Measurements from ENCODE around the gene ITIH1. TPM values are rescaled to one million over a fixed set of nuclear protein-coding genes. Genes with fewer than 3 reads are reported as not detected.

The ITIH1 gene
- polyA plus RNA-seq, 1 experiment = not detected

DNA sequence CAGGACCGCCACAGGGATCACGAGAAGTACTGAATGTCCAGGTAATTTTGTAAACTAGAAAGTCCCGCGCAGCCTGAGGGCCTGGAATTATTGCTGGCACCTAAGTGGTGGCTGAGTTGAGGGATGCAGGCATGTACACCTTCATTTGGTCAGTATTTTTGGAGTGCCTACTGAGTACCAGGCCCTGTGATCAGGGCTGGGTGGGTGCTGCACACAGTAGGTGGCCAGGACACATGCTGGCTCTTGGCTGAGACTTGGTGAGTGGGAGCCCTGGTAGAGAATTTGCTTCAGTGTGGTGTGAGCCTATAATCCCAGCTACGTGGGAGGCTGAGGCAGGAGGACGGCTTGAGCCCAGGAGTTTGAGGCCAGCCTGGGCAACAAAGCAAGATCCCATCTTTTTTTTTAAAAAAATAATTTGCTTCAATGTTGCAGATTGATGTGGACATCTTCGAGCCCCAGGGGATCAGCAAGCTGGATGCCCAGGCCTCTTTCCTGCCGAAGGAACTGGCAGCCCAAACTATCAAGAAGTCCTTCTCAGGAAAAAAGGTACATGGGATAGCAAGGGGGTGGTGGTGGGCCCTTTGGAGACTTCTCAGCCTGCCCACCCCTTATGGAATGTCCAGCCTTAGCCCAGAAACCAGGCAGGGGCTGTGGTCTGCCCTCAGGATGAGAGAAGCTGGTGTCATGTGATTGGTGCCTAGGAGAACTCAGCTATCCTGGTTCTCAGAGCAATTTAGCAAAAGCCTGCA is 2.6 kb downstream of the ITIH1 start:
- CTCF ChIA-PET = interaction anchor here (1.5 to 3.0 kb wide), 2 partner anchors 12 to 19 kb away, joined by 3 to 9 read pairs; no protein-coding TSS in a partner anchor
- POLR2A ChIA-PET = no interaction called here
- no peak overlapping the region for H3K4me3 ChIP-seq (ENCODE audit: low read depth, low read length)

DNA sequence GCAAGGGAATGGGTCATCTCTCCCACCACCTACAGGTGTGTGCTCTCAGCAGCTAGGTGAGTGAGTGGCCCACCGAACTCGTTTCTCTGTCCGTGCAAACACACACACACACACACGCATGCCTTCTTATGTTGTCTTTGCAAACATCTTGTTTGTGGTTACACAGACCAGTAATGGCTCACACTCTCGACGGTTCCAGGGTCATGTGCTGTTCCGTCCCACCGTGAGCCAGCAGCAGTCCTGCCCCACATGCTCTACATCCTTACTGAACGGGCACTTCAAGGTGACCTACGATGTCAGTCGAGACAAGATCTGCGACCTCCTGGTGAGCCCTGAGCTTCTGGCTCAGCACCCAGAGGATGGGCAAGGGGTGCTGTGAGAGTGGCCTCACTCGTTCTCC is 4.3 kb downstream of the ITIH1 start:
- CTCF ChIA-PET = interaction anchor here (3.0 kb wide), 1 partner anchor 17 kb away, joined by 9 read pairs; no protein-coding TSS in a partner anchor
- no peaks in the 10 kb centered on the region for H3K36me3 ChIP-seq (ENCODE audit: control insufficient read depth, insufficient read depth, low read length)
- H3K27me3 ChIP-seq (ENCODE audit: control insufficient read depth, insufficient read depth, low read length) = peaks cover 23% of the 10 kb centered on the region
- no peak for DNase-seq (ENCODE audit: low read depth)
- TF ChIP-seq, protein P1, sequence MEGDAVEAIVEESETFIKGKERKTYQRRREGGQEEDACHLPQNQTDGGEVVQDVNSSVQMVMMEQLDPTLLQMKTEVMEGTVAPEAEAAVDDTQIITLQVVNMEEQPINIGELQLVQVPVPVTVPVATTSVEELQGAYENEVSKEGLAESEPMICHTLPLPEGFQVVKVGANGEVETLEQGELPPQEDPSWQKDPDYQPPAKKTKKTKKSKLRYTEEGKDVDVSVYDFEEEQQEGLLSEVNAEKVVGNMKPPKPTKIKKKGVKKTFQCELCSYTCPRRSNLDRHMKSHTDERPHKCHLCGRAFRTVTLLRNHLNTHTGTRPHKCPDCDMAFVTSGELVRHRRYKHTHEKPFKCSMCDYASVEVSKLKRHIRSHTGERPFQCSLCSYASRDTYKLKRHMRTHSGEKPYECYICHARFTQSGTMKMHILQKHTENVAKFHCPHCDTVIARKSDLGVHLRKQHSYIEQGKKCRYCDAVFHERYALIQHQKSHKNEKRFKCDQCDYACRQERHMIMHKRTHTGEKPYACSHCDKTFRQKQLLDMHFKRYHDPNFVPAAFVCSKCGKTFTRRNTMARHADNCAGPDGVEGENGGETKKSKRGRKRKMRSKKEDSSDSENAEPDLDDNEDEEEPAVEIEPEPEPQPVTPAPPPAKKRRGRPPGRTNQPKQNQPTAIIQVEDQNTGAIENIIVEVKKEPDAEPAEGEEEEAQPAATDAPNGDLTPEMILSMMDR (IDR thresholded peaks at IDR 0.05; ENCODE audit: insufficient read depth, low read depth, low read length) = no peak
- POLR2A ChIA-PET = no interaction called here
- H3K4me3 ChIP-seq (ENCODE audit: low read depth, low read length) = no peak overlapping the region

More for the DNA sequence above, 2.6 kb downstream of the ITIH1 start:
- no peak for DNase-seq (ENCODE audit: low read depth)
- H3K27me3 ChIP-seq (ENCODE audit: control insufficient read depth, insufficient read depth, low read length) = peaks cover 23% of the 10 kb centered on the region
- H3K36me3 ChIP-seq (ENCODE audit: control insufficient read depth, insufficient read depth, low read length) = no peaks in the 10 kb centered on the region
- TF ChIP-seq, protein P1 (IDR thresholded peaks at IDR 0.05; ENCODE audit: insufficient read depth, low read depth, low read length) = no peak

DNA sequence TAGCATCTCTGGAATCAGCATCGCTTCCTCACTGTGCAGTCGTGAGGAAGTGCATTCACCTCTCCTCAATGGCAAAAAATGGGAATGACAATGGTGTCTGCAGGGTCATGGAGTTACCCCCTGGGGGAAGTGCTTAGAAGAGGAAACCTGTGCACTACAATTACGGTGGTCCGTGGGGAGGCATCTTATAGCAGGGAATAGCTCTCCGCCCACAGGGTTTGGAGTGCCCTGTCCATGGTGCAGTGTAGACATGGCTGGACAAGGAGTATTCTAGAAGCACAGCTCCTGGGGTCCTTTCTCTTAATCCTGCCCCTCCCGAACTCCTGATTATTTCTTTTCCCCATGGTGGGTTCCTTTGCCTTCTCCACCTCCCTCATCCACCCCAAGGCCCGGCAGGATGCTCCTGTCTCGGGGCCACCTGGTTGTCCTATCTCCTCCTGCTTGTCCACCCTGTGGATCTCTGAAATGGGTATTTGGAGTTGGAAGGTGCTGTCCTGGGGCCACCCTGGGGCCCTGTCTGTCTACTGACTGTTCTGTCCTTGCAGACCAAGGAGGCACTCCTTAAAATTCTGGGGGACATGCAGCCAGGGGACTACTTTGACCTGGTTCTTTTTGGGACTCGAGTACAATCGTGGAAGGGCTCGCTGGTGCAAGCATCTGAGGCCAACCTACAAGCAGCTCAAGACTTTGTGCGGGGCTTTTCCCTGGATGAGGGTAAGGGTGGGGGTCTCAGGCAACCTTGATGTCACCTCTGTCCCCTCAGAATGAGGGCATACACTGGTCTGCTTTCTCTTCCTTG is 5.2 kb downstream of the ITIH1 start:
- Histone ChIP-seq H3K4me3 (ENCODE audit: low read depth, low read length) (no peak overlapping the region), H3K36me3 (ENCODE audit: control insufficient read depth, insufficient read depth, low read length) (no peaks in the 10 kb centered on the region), H3K27me3 (ENCODE audit: control insufficient read depth, insufficient read depth, low read length) (peaks cover 23% of the 10 kb centered on the region)
- ChIA-PET CTCF (no interaction called here), POLR2A (no interaction called here)
- DNase-seq (ENCODE audit: low read depth) = no peak
- TF ChIP-seq, protein P1 (IDR thresholded peaks at IDR 0.05; ENCODE audit: insufficient read depth, low read depth, low read length) = no peak

DNA sequence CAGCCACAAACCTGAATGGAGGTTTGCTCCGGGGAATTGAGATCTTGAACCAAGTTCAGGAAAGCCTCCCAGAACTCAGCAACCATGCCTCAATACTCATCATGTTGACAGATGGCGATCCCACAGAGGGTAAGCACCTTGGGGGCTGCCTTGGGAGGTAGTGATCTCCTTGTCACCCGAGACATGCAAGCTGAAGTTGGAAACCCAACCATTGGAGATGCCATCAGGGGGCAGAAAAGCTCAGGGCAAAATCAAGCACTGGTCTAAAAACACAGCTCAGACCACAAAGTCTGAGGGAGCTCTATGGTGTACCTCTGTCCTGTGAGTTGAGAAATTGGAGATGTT is 5.8 kb downstream of the ITIH1 start:
- Histone ChIP-seq H3K36me3 (ENCODE audit: control insufficient read depth, insufficient read depth, low read length) (no peaks in the 10 kb centered on the region), H3K27me3 (ENCODE audit: control insufficient read depth, insufficient read depth, low read length) (peaks cover 21% of the 10 kb centered on the region), H3K4me3 (ENCODE audit: low read depth, low read length) (no peak overlapping the region)
- ChIA-PET POLR2A (no interaction called here), CTCF (interaction anchor here (0.7 to 1.6 kb wide), 2 partner anchors 10 to 12 kb away, joined by 3 to 4 read pairs; no protein-coding TSS in a partner anchor)
- no peak for DNase-seq (ENCODE audit: low read depth)
- TF ChIP-seq, protein P1 (IDR thresholded peaks at IDR 0.05; ENCODE audit: insufficient read depth, low read depth, low read length) = no peak

DNA sequence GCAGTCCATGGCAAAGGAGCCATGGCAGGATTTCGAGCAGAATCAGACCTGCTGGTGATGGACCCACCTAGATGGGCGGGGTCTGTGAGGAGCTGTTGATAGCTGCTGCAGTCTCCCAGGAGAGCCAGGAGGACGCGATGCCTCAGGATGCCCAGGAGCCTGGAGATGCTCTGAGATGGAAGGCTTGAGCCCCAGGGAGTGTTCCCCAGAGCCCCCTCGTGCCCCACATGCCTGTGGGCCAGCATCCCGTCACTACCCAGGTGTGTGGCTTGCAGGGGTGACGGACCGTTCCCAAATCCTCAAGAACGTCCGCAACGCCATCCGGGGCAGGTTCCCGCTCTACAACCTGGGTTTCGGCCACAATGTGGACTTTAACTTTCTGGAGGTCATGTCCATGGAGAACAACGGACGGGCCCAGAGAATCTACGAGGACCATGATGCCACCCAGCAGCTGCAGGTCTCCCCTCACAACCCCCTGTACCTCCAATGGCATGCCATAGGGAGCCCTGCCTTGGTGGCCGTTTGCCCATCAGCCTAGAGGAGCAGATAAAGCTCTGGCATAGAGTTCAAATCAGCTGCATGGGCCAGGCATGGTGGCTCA is 6.7 kb downstream of the ITIH1 start:
- Histone ChIP-seq H3K36me3 (ENCODE audit: control insufficient read depth, insufficient read depth, low read length) (no peaks in the 10 kb centered on the region), H3K27me3 (ENCODE audit: control insufficient read depth, insufficient read depth, low read length) (peaks cover 18% of the 10 kb centered on the region), H3K4me3 (ENCODE audit: low read depth, low read length) (no peak overlapping the region)
- ChIA-PET POLR2A (interaction anchor here (0.6 kb wide), 1 partner anchor 48 kb away, joined by 3 read pairs; no protein-coding TSS in a partner anchor), CTCF (interaction anchor here (1.3 to 1.6 kb wide), 2 partner anchors 10 to 13 kb away, joined by 3 to 4 read pairs; no protein-coding TSS in a partner anchor)
- TF ChIP-seq, protein P1 (IDR thresholded peaks at IDR 0.05; ENCODE audit: insufficient read depth, low read depth, low read length) = no peak
- DNase-seq (ENCODE audit: low read depth) = no peak
